GM18511 (cell line): ENCODE data around the gene PTGS1.
"Not testable (repeated sequence)": the region's sequence is repeated elsewhere in the genome, so short reads cannot be mapped to it uniquely, and the experiment has no call there.

Experiments used
- ATAC-seq: cut with Tn5 transposase; IDR thresholded peaks from one replicate; pipeline ENCODE4 v1.9.1; 2021; ENCODE audit warnings: mild to moderate bottlenecking, moderate library complexity; ENCODE audit not compliant: unreplicated experiment

The PTGS1 gene

DNA sequence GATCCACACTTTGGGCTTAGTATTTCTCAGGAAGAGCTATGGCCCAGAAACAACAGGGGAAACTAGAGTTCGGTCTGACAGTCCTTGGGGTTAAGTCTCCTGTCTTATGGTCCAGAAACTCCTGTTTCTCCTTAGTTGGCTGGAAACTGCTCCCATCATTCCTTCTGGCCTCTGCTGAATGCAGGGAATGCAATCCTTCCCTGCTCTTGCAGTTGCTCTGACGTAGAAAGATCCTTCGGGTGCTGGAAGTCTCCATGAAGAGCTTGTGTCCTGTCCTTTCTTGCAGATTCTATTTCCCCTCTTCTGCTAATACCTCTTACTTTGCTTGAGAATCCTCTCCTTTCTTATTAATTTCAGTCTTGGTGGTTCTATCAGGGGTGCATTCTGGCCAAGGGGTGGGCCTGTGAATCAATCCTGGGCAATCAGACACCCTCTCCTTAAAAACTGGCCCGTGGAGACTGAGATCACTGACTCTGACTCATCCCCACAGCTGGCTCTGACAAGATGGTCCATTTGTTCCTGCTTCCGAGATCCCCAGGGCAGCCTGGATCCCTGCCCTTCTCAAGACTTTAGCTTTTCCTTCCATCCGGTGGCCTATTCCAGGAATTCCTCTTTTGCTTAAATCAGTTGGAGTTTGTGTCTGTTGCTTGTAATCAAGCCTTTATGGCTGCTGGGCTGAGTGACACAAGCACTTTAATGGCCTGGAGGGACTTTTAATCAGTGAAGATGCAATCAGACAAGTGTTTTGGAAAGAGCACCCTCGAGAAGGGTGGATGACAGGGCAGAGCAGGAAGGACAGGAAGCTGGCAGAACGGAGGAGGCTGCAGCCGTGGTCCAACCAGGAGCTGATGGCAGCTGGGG, 23.7 kb downstream of the PTGS1 start:
- no peak for ATAC-seq

DNA sequence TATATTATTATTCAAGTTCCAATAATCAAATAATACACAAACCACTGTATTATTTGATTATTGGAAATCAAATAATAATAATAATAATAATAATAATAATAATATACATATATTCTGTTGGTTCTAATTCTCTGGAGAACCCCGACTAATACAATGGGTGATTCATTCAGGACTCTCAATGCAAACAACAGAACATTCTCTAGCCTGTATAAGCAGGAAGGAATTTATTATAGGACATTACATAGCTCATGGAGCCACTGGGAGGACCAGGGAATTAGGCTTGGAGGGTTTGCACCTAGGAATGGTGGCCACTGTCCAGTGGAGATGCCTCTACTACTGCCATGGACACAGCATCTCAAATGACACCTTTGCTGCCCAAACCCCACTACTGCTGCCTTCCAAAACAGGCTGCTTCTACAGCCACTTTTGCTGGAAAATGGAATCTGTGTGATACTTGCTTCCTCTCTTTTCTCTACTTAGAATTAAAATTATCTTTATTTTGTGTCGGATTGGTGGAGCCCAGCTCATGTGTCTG, 25.9 kb downstream of the PTGS1 start:
- no peak for ATAC-seq

- no peak for ATAC-seq
Measured at GRCh38 chr9:122397749-122398148, 26.9 kb downstream of the PTGS1 start.

DNA sequence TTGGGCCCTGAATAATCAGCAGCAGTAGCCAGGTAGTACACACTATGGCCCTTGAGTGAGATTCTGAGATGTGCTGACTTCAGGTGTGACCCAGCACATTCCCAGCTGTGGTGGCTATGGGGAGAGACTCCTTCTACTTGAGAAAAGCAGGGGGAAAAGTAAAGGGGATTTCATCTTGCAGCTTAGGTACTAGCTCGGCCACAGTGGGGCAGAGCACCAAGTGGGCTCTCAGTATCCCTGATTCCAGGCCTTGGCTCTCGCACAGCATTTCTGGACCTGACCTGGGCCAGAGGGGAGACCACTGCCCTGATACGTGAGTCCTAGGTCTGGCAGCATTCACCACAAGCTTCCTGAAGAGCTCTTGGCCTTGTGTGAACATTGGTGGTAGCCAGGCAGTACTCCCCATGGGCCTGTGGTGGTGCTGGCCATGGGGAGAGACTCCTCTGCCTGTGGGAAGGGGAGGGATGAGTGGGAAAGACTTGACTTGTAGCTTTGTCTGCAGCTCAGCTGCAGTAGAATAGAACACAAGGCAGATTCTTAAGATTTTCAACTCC, 27.6 kb downstream of the PTGS1 start:
- no peak for ATAC-seq

DNA sequence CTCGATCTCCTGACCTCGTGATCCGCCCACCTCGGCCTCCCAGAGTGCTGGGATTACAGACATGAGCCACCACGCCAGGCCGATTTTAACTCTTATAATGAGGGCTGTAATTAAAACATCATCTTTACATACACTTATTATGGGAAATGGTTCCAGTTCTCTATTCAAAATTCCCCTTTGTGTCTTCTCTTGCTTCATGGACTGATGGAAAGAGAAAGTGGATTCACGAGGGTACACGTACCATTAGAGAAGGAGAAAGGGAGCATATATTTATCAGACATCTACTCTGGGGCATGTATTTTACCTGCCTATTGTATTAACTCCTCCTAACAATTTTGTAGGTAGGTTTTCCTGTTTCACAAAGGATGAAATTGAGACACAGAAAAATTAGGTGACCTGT, 31.1 kb downstream of the PTGS1 start:
- ATAC-seq: no peak

DNA sequence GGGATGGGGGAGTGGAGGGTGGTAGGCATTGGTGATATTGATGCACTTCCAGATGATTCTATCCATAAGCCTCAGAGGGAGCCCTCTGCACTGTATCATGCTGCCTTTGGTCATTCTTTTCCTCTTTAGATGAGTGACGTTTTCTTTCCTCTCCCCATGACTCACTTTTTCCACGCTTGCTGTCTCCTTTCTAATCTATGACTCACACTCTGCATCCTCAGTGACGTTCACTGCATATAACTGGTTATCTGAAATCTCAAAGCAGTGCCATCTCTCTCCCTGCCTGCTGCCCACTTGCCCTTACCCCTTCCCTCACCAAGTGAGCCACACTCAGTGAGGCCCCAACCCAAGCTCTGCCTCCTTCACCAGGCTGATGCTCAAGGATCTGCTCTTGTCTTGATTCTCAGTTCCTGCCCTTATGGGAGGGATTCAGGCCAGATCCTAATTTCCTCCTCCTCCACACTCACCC, 31.6 kb downstream of the PTGS1 start:
- ATAC-seq: no peak

DNA sequence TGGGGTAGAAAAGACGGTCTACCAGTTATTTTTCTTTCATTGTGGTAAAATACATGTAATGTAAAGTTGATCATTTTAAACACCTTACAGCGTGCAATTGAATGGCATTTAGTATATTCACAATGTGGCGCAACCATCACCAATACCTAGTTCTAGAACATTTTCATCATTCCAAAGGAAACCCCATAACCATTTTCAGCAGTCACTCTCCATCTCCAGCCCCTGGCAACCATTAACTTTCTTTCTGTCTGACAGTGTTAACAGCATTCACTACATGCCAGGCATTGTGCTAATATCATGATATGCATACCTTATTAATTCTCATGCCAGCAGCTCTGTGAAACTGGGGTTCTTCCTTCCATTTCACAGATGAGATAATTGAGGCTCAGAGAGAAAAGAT, 32.0 kb downstream of the PTGS1 start:
- no peak for ATAC-seq

- ATAC-seq: no peak
Measured at GRCh38 chr9:122403381-122404000, 32.7 kb downstream of the PTGS1 start.

GRCh38 chr9:122405304-122406069, 34.7 kb downstream of the PTGS1 start:
- not testable (repeated sequence) for ATAC-seq

- ATAC-seq: no peak
Measured at GRCh38 chr9:122406070-122406890, 35.5 kb downstream of the PTGS1 start.

GRCh38 chr9:122414108-122414507, 43.3 kb downstream of the PTGS1 start:
- not testable (repeated sequence) for ATAC-seq

DNA sequence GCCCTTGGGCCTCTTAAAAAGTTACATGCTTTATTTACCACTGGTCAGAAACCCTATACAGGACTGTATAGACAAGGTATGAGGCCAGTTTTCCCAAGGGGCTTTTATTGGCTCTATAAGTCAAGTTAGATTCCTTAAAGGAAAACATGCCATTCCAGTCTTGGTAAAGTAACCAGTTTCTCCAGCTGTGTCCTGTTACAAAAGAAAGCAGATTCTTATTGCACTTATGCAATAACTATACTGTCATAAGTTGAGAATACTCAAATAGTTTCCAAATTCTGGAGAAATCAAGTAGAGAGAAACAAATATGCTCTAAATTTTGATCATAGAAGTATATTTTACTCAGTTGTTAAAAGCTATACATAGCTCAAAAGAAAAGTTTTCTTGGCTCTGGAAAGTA, 47.2 kb downstream of the PTGS1 start:
- ATAC-seq: no peak

GRCh38 chr9:122420315-122420714, 49.5 kb downstream of the PTGS1 start:
- ATAC-seq: no peak

DNA sequence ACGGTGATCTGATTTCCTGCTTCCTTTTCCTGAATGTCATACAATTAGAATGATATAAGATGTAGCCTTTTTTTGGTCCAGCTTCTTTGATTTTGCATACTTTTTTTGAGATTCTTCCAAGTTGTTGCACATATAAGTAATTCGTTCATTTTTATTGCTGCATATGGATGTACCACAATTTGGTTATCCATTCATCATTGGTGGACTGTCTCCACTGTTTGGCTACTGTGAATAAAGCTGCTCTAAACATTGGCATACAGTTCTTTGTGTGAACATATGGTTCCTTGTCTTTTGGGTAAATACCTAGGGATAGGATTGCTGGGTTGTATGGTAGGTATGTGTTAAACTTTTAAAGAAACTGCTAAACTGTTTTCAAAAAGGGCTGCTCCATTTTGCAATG, 54.3 kb downstream of the PTGS1 start:
- ATAC-seq: no peak

GRCh38 chr9:122426723-122427122, 55.9 kb downstream of the PTGS1 start:
- no peak for ATAC-seq

GRCh38 chr9:122442568-122442967, 71.7 kb downstream of the PTGS1 start:
- ATAC-seq: no peak

DNA sequence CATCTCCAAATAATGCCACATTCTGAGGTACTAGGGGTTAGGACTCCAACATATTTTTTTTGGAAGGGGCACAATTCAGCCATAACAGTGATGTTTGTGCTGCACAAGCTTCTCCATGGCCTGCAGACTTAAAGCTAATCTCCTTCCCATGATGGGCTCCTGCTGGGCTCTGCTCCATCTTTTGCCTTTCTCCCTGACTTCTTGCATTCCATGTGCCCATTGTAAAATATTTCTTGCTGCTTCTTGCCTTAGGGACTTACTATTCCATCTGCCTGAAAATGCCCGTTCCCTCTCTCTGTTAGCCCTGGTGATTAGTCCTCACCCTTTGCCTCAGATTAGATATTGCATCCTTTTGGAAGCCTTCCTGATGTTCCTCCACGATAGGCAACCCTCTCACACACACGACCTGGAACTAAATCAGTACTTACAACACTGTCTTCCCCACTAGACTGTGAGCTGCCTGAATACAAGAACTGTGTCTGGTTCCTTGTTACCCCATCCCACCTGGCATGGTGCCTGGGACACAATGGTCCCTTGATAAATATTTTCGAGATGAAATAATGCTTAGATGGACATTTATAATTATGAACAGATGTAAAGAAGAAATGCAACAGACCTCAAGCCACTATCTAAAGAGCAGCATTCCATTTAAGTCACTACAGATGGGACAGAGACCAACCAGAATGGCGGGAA, 73.4 kb downstream of the PTGS1 start:
- ATAC-seq: no peak
